Large intestine (tissue), 3 donors: Measurements from ENCODE around the gene HFM1. TPM values are rescaled to one million over a fixed set of nuclear protein-coding genes. Genes with fewer than 3 reads are reported as not detected.
"Not testable (repeated sequence)": the region's sequence is repeated elsewhere in the genome, so short reads cannot be mapped to it uniquely, and the experiment has no call there.

Experiments used
- DNase-seq, 2 donors: peaks; one replicate each; pipeline versions ENCODE4 v3.0.0 to v3.0.0-alpha.2; 2013
- H3K27ac ChIP-seq: one replicate; pipeline ENCODE4 v1.5.1; 2013; ENCODE audit warnings: low read length
- H3K27me3 ChIP-seq: 2 replicates; pipeline ENCODE4 v1.6.1; 2013; ENCODE audit warnings: low read length; ENCODE audit not compliant: control insufficient read depth, insufficient read depth
- H3K36me3 ChIP-seq: 2 replicates; pipeline ENCODE4 v1.6.1; 2013; ENCODE audit warnings: low read length; ENCODE audit not compliant: control insufficient read depth, insufficient read depth
- H3K4me1 ChIP-seq: one replicate; pipeline ENCODE4 v1.6.1; 2013; ENCODE audit warnings: low read length; ENCODE audit not compliant: control insufficient read depth, insufficient read depth
- H3K4me3 ChIP-seq: one replicate; pipeline ENCODE4 v1.5.1; 2013; ENCODE audit warnings: low read length
- H3K9me3 ChIP-seq: one replicate; pipeline ENCODE4 v1.6.1; 2013; ENCODE audit warnings: mild to moderate bottlenecking, low read depth, low read length, moderate library complexity; ENCODE audit not compliant: control insufficient read depth
- WGBS: methylation state at CpG from one replicate; pipeline ENCODE4 v1.1.5; 2013; ENCODE audit warnings: low lambda C conversion rate; ENCODE audit not compliant: insufficient coverage; 5-methylcytosine and 5-hydroxymethylcytosine counted together
- polyA plus RNA-seq: library from polyadenylated mRNA; unstranded; fragments of 120-200 nt; gene quantifications from one replicate; pipeline ENCODE4 v1.2.1, GENCODE V29; 2013

The HFM1 gene
- polyA plus RNA-seq, 1 donor = 1.5 TPM

DNA sequence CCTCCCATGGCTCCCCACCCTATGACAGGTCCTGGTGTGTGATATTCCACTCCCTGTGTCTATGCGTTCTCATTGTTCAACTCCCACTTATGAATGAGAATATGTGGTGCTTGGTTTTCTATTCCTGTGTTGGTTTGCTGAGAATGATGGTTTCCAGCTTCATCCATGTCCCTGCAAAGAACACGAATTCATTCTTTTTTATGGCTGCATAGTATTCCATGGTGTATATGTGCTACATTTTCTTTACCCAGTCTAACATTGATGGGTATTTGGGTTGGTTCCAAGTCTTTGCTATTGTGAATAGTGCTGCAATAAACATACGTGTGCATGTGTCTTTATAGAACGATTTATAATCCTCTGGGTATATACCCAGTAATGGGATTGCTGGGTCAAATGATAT, 17.9 kb upstream of the HFM1 start:
- H3K4me3 ChIP-seq, H3K9me3 ChIP-seq, DNase-seq, H3K36me3 ChIP-seq, H3K4me1 ChIP-seq, H3K27ac ChIP-seq, H3K27me3 ChIP-seq: not testable (repeated sequence)
- no CpG with 5 or more reads among the region's 4 CpGs for WGBS

GRCh38 chr1:91412371-91412770, 7.7 kb upstream of the HFM1 start:
- no peaks in the 10 kb centered on the region for H3K36me3 ChIP-seq
- no peaks in the 10 kb centered on the region for H3K9me3 ChIP-seq
- DNase-seq = no peak
- H3K27me3 ChIP-seq = no peaks in the 10 kb centered on the region
- H3K27ac ChIP-seq = no peak overlapping the region
- H3K4me1 ChIP-seq = no peaks in the 10 kb centered on the region
- H3K4me3 ChIP-seq = no peak overlapping the region

DNA sequence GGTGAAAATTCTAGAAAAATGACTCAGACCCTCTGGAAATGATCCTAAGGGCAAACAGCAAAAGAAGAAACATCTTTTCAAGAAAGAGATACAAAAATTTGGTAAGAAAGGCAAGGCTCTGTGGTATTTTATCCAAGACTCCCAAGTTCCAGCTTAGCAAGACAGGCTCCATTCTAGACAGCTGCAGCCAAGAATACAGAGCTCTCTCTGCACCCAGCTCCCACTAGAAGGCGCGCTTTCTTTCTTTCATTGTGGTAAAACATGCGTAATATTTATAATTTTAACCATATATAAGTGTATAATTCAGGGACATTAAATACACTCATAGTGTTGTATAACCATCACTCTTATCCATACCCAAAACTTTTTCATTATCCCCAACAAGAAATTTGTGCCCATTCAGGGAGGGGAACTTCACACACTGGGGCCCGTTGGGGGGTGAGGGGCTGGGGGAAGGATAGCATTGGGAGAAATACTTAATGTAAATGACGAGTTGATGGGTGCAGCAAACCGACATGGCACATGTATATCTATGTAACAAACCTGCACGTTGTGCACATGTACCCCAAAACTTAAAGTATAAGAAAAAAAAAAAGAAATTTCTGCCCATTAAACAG, 2.2 kb upstream of the HFM1 start:
- Histone ChIP-seq H3K9me3 (no peaks in the 10 kb centered on the region), H3K27ac (no peak overlapping the region), H3K27me3 (peaks cover 7% of the 10 kb centered on the region), H3K4me3 (no peak overlapping the region), H3K36me3 (no peaks in the 10 kb centered on the region), H3K4me1 (no peaks in the 10 kb centered on the region)
- DNase-seq = no peak
- WGBS = 60% methylated on average over 1 of the region's 7 CpGs

- H3K9me3 ChIP-seq = no peaks in the 10 kb centered on the region
- H3K4me3 ChIP-seq = no peak overlapping the region
- no peaks in the 10 kb centered on the region for H3K4me1 ChIP-seq
- no peaks in the 10 kb centered on the region for H3K36me3 ChIP-seq
- no peak overlapping the region for H3K27ac ChIP-seq
- 41% methylated on average over 2 of the region's 3 CpGs for WGBS
- peak in 1 of 2 donors; percentile 4 for DNase-seq
- H3K27me3 ChIP-seq = peaks cover 7% of the 10 kb centered on the region
Measured at GRCh38 chr1:91402023-91402422, 2.6 kb downstream of the HFM1 start.

DNA sequence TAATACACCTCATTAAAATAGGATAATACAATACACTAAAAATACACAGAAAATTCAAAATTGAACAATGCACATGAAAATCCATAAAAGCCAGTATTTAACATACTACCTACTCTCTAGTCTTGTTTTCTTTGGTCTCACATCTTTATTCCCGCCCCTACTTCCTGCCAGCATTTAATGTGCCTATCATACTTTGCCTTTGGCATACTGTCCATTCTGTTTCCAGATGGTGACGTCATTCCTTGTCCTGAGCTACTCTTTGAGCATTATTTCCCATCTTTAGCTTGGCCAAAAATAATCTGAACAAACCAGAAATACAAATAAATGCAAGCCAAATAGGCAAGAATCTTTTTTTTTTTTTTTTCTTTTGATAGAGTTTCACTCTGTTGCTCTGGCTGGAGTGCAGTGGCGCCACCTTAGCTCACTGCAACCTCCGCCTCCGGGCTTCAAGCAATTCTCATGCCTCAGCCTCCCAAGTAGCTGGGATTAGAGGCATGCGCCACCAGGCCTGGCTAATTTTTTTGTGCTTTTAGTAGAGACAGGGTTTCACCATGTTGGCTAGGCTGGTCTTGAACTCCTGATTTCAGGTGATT, 4.4 kb downstream of the HFM1 start:
- Histone ChIP-seq H3K4me3 (no peak overlapping the region), H3K27me3 (peaks cover 7% of the 10 kb centered on the region), H3K9me3 (no peaks in the 10 kb centered on the region), H3K4me1 (no peaks in the 10 kb centered on the region), H3K36me3 (no peaks in the 10 kb centered on the region), H3K27ac (no peak overlapping the region)
- WGBS = 100% methylated on average over 2 of the region's 6 CpGs
- no peak for DNase-seq

- Histone ChIP-seq H3K4me3 (no peak overlapping the region), H3K9me3 (no peaks in the 10 kb centered on the region), H3K4me1 (no peaks in the 10 kb centered on the region), H3K27ac (no peak overlapping the region), H3K27me3 (no peaks in the 10 kb centered on the region), H3K36me3 (no peaks in the 10 kb centered on the region)
- 88% methylated on average over 1 of the region's 1 CpG for WGBS
- no peak for DNase-seq
Measured at GRCh38 chr1:91398291-91398690, 6.3 kb downstream of the HFM1 start.

DNA sequence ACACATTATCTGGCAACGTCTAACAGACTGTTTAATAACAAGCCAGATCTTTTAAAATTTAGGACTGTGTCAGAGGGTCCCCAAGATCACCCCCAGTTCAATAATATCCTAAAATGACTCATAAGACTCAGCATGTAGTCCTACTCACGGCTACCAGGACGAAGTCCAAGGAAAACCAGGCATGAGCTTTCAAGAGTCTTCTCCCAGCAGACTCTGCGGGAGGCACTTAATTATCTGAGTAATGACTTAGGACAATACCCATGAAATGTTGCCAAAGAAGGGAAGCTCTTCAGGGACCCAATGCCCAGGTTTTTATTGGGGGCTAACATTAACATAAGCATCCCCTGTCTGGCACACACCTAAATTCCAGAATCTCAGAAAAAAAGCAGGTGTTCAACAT, 7.0 kb downstream of the HFM1 start:
- H3K36me3 ChIP-seq = no peaks in the 10 kb centered on the region
- WGBS = 67% methylated on average over 1 of the region's 4 CpGs
- H3K9me3 ChIP-seq = no peaks in the 10 kb centered on the region
- no peak overlapping the region for H3K4me3 ChIP-seq
- H3K4me1 ChIP-seq = no peaks in the 10 kb centered on the region
- no peak overlapping the region for H3K27ac ChIP-seq
- H3K27me3 ChIP-seq = no peaks in the 10 kb centered on the region
- DNase-seq = peak in 1 of 2 donors; percentile 13

- Histone ChIP-seq H3K4me1 (no peaks in the 10 kb centered on the region), H3K9me3 (no peaks in the 10 kb centered on the region), H3K36me3 (no peaks in the 10 kb centered on the region), H3K4me3 (no peak overlapping the region), H3K27ac (no peak overlapping the region), H3K27me3 (no peaks in the 10 kb centered on the region)
- DNase-seq = no peak
- 92% methylated on average over 1 of the region's 1 CpG for WGBS
Measured at GRCh38 chr1:91393042-91393441, 11.6 kb downstream of the HFM1 start.

DNA sequence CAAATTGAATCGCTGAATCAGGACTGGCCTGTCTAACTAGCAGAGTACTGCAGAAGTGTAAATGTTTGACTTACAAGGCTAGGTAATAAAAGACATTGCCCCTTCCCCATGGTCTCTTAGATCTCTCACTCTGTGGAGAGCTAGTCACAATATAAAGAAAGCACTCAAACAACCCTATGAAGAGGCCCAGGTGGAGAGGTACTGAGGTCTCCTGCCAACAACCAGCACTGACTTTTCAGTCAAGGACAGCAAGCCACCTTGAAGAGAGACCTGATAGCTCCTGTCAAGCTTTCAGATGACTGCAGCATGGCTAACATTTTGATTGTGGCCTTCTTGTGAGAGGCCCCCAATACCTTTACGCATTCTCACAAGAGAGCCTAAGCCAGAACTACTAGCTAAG, 18.5 kb downstream of the HFM1 start:
- Histone ChIP-seq H3K27me3 (no peaks in the 10 kb centered on the region), H3K4me1 (no peaks in the 10 kb centered on the region), H3K9me3 (no peaks in the 10 kb centered on the region), H3K36me3 (no peaks in the 10 kb centered on the region), H3K4me3 (no peak overlapping the region), H3K27ac (no peak overlapping the region)
- 20% methylated on average over 1 of the region's 2 CpGs for WGBS
- no peak for DNase-seq

DNA sequence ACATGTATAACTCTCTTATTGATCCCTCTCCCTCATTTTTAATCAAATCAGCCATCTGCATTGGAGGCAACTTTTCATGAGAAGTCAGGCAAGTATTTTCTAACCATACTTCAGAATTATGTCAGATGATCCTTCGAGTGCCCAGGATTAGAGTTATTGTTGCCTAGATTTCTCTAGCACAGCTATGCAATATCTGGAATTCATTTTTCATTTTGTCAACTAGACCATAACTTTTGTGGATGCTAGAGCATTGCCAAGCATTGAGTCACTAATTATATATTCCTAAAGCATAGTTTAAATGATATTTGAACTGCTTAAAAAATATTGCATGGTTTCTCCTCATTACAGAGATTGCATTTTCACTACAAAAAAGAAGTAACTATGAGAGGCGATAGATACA, 21.2 kb downstream of the HFM1 start:
- Histone ChIP-seq H3K4me1 (no peaks in the 10 kb centered on the region), H3K4me3 (no peak overlapping the region)
- WGBS = 86% methylated on average over 1 of the region's 2 CpGs

GRCh38 chr1:91381844-91382243, 22.8 kb downstream of the HFM1 start:
- Histone ChIP-seq H3K36me3 (no peaks in the 10 kb centered on the region), H3K27me3 (no peaks in the 10 kb centered on the region), H3K4me3 (no peak overlapping the region), H3K4me1 (no peaks in the 10 kb centered on the region), H3K27ac (no peak overlapping the region), H3K9me3 (no peaks in the 10 kb centered on the region)
- WGBS = 74% methylated on average over 3 of the region's 3 CpGs
- DNase-seq = no peak

More for the DNA sequence above, 21.2 kb downstream of the HFM1 start:
- no peak for DNase-seq
- H3K36me3 ChIP-seq = no peaks in the 10 kb centered on the region
- no peaks in the 10 kb centered on the region for H3K27me3 ChIP-seq
- H3K27ac ChIP-seq = no peak overlapping the region
- H3K9me3 ChIP-seq = no peaks in the 10 kb centered on the region
